Stimulated activated naive CD8-positive, alpha-beta T cell treated with anti-CD3 and anti-CD28 coated beads, Interleukin-15, Interleukin-2, amounts not matched to agents 100 ng/mL and 50 ng/mL, for 24 hours (primary cell): ENCODE data around the gene DNM1.
"Not testable (repeated sequence)": the region's sequence is repeated elsewhere in the genome, so short reads cannot be mapped to it uniquely, and the experiment has no call there.

Experiments
- H3K27ac Mint-ChIP-seq: one replicate; pipeline ENCODE4 v1.8.0; 2021; ENCODE audit warnings: mild to moderate bottlenecking, mixed read lengths
- H3K27me3 Mint-ChIP-seq: one replicate; pipeline ENCODE4 v1.8.0; 2021; ENCODE audit warnings: mixed read lengths
- H3K36me3 Mint-ChIP-seq: one replicate; pipeline ENCODE4 v1.8.0; 2021; ENCODE audit warnings: low read depth, mixed read lengths
- H3K4me1 Mint-ChIP-seq: one replicate; pipeline ENCODE4 v1.8.0; 2021; ENCODE audit warnings: low read depth, mixed read lengths
- H3K4me3 Mint-ChIP-seq: one replicate; pipeline ENCODE4 v1.8.0; 2021; ENCODE audit warnings: mild to moderate bottlenecking, mixed read lengths
- H3K9me3 Mint-ChIP-seq: one replicate; pipeline ENCODE4 v1.8.0; 2021; ENCODE audit warnings: mixed read lengths

The DNM1 gene

GRCh38 chr9:128167209-128167608 is 36.0 kb upstream of the DNM1 start:
- peaks cover 39% of the 10 kb centered on the region for H3K36me3 Mint-ChIP-seq
- no peak overlapping the region for H3K27ac Mint-ChIP-seq
- peaks cover under 1% of the 10 kb centered on the region for H3K4me1 Mint-ChIP-seq
- H3K4me3 Mint-ChIP-seq = no peak overlapping the region
- H3K9me3 Mint-ChIP-seq = no peaks in the 10 kb centered on the region
- H3K27me3 Mint-ChIP-seq = no peaks in the 10 kb centered on the region

GRCh38 chr9:128168731-128169308 is 34.4 kb upstream of the DNM1 start:
- Mint-ChIP-seq H3K4me3 (no peak overlapping the region), H3K9me3 (no peaks in the 10 kb centered on the region), H3K27me3 (no peaks in the 10 kb centered on the region), H3K4me1 (no peaks in the 10 kb centered on the region), H3K27ac (no peak overlapping the region), H3K36me3 (peaks cover 32% of the 10 kb centered on the region)

DNA sequence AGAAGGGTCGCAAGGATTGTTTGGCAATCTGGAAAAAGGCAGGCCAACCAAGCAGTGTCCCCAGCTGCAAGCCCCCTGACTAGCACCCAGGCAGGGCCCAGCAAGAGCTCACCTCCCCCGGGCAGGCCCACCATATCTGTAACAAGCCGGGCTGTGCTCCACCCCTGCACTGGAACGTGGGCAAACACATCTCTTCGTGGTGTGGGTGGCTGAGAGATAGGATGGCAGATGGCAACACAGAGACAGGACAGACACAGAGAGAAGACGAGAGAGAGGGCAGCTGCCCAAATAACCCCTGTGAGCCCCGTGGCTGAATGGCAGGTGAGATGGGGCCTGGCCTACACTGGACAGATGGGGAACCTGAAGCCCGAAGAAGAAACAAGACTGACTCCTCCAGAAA is 33.7 kb upstream of the DNM1 start:
- Mint-ChIP-seq H3K9me3 (no peaks in the 10 kb centered on the region), H3K4me3 (no peak overlapping the region), H3K4me1 (no peaks in the 10 kb centered on the region), H3K36me3 (peaks cover 28% of the 10 kb centered on the region), H3K27me3 (no peaks in the 10 kb centered on the region), H3K27ac (no peak overlapping the region)

DNA sequence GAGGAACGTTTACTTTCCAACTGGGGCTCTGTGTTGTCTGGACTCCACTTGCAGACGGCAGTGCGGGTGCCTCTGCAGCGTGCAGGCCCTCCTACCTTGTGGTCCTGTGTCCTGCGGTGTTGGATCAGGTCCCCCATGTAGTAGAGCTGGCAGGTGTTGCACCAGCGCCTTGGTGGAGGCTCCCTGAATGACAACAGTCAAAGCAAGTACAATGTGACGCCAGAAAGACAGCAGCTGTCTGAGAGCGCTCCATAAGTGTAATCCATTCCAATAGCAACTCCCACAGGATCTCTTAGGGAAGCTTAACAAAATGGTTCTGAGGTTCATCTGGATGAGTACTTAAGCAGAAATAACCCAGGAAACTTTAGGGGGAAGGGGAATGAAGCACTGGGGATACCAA is 33.3 kb upstream of the DNM1 start:
- Mint-ChIP-seq H3K36me3 (peaks cover 29% of the 10 kb centered on the region), H3K4me3 (no peak overlapping the region), H3K27ac (no peak overlapping the region), H3K27me3 (no peaks in the 10 kb centered on the region), H3K9me3 (no peaks in the 10 kb centered on the region), H3K4me1 (no peaks in the 10 kb centered on the region)

DNA sequence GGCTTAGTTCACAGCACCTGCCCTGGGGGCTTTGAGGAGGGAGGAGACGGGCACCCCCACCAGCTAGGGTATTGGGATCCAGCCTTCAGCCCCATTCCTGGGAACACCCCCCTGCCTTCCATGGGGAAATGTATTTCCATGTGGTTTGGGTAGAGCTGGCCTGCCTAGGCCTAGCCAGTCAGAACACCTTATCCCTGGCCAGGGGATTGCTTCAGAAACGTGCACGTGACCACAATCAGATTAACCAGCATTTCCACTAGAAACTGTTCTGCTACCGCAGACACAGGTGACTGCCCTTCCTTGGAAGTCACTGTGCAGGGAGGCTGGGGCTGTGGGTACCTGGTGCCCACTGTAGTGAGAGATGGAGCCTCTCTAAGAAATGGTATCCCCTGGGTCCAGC is 29.1 kb upstream of the DNM1 start:
- Mint-ChIP-seq H3K27ac (no peak overlapping the region), H3K36me3 (peaks cover 28% of the 10 kb centered on the region), H3K27me3 (no peaks in the 10 kb centered on the region), H3K4me1 (no peaks in the 10 kb centered on the region), H3K9me3 (no peaks in the 10 kb centered on the region), H3K4me3 (no peak overlapping the region)

DNA sequence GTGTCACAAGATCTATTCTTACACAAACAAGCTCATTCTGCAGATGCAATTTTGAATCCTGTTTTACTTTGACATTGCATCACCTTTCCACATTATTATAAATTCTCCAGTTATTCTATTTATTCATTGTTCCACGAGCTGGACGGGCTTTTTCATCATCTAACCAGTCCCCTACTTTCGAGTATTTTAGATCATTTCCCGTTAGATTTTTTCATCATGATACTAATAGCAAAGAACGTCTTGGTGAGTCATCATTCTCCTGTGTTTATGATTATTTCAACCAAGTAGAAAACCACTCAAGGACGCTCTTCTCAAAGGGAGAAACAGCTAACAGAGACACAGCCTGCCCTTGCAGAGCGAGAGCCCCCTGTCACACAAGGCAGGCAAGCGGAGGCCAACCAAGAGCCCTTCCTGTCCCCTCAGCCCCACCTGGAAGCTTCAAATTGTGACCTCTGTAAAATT is 28.0 kb upstream of the DNM1 start:
- H3K4me1 Mint-ChIP-seq = no peaks in the 10 kb centered on the region
- no peak overlapping the region for H3K27ac Mint-ChIP-seq
- no peak overlapping the region for H3K4me3 Mint-ChIP-seq
- peaks cover 30% of the 10 kb centered on the region for H3K36me3 Mint-ChIP-seq
- no peaks in the 10 kb centered on the region for H3K9me3 Mint-ChIP-seq
- H3K27me3 Mint-ChIP-seq = no peaks in the 10 kb centered on the region

DNA sequence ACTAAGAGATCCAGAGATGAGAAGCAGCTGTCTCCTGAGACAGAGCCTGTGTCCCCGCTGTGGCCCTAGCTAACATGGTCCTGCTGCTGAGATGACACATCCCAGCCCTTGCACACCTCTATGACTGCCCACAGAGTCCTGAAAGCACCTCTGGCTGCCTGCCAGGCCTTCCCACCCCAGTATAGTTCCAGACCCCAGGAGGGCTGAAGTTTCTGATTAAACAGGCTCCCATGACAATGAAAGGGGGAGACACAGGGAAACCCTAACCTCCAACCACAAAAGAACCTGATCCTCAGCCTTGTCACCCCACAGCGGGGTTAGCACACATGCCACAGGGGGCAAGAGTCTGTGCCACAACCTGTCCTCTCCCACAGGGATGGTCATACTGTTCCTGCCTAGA is 27.5 kb upstream of the DNM1 start:
- Mint-ChIP-seq H3K27me3 (no peaks in the 10 kb centered on the region), H3K4me1 (no peaks in the 10 kb centered on the region), H3K36me3 (peaks cover 30% of the 10 kb centered on the region), H3K9me3 (no peaks in the 10 kb centered on the region), H3K4me3 (no peak overlapping the region), H3K27ac (no peak overlapping the region)

DNA sequence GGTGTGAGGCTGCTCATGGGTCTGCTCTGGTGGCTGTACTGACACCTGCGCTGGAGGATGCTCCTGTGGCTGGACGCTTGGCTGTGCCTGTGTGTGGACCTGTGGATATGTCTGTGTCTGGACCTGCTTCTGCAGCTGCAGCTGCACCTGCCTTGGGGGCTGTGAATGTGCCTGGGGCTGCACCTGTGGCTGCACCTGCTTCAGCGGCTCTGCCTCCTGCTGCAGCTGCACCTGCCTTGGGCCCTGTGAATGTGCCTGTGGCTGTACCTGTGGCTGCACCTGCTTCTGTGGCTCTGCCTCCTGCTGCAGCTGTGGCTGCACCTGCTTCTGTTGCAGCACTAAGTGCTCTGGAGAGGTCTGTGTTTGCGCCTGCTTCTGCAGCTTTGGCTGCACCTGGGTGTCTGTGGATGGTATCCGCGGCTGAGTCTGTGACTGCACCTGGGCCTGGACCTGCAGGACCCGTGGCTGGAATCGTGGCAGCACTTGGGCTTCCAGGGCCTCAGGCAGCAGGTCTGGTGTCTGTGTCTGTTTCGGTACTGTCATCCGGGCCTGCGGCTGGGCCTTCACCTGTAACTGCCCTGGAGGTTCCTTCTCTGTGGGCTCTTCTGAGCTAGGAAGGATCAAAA is 24.3 kb upstream of the DNM1 start:
- Mint-ChIP-seq H3K36me3 (peaks cover 40% of the 10 kb centered on the region), H3K4me3 (no peak overlapping the region), H3K27ac (no peak overlapping the region), H3K27me3 (no peaks in the 10 kb centered on the region), H3K9me3 (no peaks in the 10 kb centered on the region), H3K4me1 (peaks cover 4% of the 10 kb centered on the region)

DNA sequence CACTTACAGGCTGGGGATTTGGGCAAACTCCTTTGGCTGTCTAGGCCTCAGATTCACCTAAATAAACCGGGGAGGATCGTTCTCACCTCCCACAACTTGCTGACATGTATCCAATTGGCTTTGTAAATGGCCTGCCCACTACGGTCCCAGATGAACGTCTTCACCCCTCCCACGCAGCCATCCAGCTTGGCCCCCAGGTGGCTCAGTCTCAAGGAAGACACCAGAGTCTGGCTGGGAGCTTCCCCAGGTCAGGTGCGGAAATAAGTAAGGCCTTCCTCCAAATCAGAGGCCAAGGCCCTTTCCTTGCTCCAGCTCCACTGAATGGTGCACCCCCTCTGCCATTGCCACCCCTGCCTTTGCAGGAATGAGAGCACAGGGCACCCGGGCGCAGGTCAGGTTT is 23.2 kb upstream of the DNM1 start:
- H3K27me3 Mint-ChIP-seq = no peaks in the 10 kb centered on the region
- no peaks in the 10 kb centered on the region for H3K9me3 Mint-ChIP-seq
- H3K4me3 Mint-ChIP-seq = no peak overlapping the region
- no peak overlapping the region for H3K27ac Mint-ChIP-seq
- H3K36me3 Mint-ChIP-seq = peaks cover 42% of the 10 kb centered on the region
- H3K4me1 Mint-ChIP-seq = peaks cover 8% of the 10 kb centered on the region

DNA sequence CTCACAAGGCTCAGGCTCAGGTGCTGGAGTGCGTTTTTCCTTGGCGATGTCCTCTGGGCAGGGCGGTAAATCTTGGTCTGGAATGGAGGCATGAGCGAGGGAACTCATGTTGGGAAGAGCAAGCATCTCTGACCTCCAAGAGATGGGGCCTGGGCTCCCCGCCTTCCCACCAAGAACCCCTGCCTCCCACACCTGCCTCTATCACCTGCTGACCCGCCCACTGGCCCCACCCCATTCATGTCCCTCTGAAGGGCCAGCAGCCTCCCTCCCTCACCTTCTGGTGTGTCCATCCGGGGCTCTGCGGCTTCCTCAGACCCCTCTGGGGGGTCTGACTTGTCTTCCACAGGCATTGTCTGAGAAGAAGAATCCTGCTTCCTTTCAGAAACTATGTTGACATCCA is 22.7 kb upstream of the DNM1 start:
- Mint-ChIP-seq H3K4me1 (peaks cover 8% of the 10 kb centered on the region), H3K4me3 (no peak overlapping the region), H3K9me3 (no peaks in the 10 kb centered on the region), H3K27ac (no peak overlapping the region), H3K36me3 (peaks cover 37% of the 10 kb centered on the region), H3K27me3 (no peaks in the 10 kb centered on the region)

- H3K27ac Mint-ChIP-seq, H3K9me3 Mint-ChIP-seq, H3K4me1 Mint-ChIP-seq, H3K27me3 Mint-ChIP-seq, H3K4me3 Mint-ChIP-seq: not testable (repeated sequence)
- H3K36me3 Mint-ChIP-seq = peaks cover 35% of the 10 kb centered on the region
These were observed 21.7 kb upstream of the DNM1 start for GRCh38 chr9:128181480-128181879.

DNA sequence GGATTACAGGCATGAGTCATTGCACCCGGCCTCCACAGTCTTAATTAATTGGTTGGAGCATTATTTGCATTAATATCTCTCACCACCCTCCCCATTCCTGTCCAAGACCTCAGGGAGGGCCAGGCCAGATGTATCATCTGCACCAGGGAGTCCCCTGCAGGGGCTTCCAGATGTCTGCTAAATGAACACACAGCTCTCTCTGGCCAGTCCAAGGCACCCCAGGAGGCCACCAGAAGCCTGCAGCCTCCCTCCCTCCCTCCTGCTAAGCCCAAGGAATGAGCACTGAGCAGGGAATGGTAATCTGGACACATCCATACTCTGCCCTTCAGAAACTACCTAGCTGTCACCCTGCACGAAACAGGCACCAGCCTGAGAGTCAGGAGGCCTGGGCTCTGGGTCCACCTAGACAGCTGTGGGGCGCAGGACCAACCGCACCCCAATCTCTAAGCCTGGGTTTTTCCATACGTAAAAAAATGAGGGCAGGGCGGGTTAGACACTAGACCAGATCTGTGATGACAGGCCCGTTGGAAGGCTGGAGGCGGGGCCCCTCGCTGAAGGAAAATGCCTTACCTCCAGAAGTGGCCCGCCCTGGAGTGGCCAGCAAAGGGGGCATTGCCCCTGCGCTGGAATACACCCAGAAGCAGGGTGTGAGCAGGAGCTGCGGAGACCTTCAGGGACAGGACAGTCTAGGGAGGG is 20.1 kb upstream of the DNM1 start:
- H3K27me3 Mint-ChIP-seq = no peaks in the 10 kb centered on the region
- no peaks in the 10 kb centered on the region for H3K9me3 Mint-ChIP-seq
- peaks cover 13% of the 10 kb centered on the region for H3K4me1 Mint-ChIP-seq
- H3K4me3 Mint-ChIP-seq = no peak overlapping the region
- no peak overlapping the region for H3K27ac Mint-ChIP-seq
- H3K36me3 Mint-ChIP-seq = peaks cover 44% of the 10 kb centered on the region

GRCh38 chr9:128185979-128186965 is 16.9 kb upstream of the DNM1 start:
- Mint-ChIP-seq H3K27me3 (no peaks in the 10 kb centered on the region), H3K9me3 (no peaks in the 10 kb centered on the region), H3K4me3 (no peak overlapping the region), H3K36me3 (peaks cover 45% of the 10 kb centered on the region), H3K4me1 (peaks cover 41% of the 10 kb centered on the region), H3K27ac (no peak overlapping the region)

DNA sequence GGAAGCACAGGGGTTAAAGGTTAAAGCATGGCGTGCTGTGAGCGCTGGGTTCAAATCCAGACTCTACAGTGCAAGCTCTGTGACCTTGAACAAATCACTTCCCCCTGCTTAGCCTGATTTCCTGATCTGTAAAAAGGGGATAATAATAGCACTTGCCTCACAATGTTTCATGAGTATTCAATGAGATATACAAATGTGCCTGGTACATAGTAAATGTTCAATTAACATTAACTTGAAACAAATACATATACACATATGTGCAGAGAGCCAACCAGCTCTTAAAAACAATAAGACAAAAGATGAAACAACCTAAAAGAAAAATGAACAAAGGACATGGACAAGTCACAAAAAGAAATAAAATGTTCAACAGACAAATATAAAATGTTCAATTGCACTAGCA is 15.8 kb upstream of the DNM1 start:
- H3K4me1 Mint-ChIP-seq = peaks cover 46% of the 10 kb centered on the region
- no peak overlapping the region for H3K4me3 Mint-ChIP-seq
- H3K36me3 Mint-ChIP-seq = peaks cover 42% of the 10 kb centered on the region
- no peaks in the 10 kb centered on the region for H3K9me3 Mint-ChIP-seq
- no peaks in the 10 kb centered on the region for H3K27me3 Mint-ChIP-seq
- H3K27ac Mint-ChIP-seq = no peak overlapping the region

GRCh38 chr9:128188209-128188608 is 15.0 kb upstream of the DNM1 start:
- Mint-ChIP-seq H3K36me3 (peaks cover 36% of the 10 kb centered on the region), H3K4me3 (no peak overlapping the region), H3K27me3 (no peaks in the 10 kb centered on the region), H3K27ac (peak overlapping the region; percentile 61), H3K4me1 (peaks cover 46% of the 10 kb centered on the region), H3K9me3 (no peaks in the 10 kb centered on the region)
